Breast epithelium (tissue), 3 donors: ENCODE data around the gene ATP9A.

Experiments used
- POLR2A ChIP-seq: fragments of 450-650 bp; IDR thresholded peaks from one replicate; pipeline ENCODE4 v1.6.1; 2016; ENCODE audit warnings: antibody characterized with exemption, mild to moderate bottlenecking, moderate library complexity
- TF ChIP-seq, protein P1 (sequence below), 3 donors: fragments of 450-650 bp; IDR thresholded peaks; one replicate each; pipeline ENCODE4 v1.5.1; 2016 to 2017; ENCODE audit warnings: antibody characterized with exemption in 3 of 3, mild to moderate bottlenecking in 3 of 3, moderate library complexity in 3 of 3

DNA sequence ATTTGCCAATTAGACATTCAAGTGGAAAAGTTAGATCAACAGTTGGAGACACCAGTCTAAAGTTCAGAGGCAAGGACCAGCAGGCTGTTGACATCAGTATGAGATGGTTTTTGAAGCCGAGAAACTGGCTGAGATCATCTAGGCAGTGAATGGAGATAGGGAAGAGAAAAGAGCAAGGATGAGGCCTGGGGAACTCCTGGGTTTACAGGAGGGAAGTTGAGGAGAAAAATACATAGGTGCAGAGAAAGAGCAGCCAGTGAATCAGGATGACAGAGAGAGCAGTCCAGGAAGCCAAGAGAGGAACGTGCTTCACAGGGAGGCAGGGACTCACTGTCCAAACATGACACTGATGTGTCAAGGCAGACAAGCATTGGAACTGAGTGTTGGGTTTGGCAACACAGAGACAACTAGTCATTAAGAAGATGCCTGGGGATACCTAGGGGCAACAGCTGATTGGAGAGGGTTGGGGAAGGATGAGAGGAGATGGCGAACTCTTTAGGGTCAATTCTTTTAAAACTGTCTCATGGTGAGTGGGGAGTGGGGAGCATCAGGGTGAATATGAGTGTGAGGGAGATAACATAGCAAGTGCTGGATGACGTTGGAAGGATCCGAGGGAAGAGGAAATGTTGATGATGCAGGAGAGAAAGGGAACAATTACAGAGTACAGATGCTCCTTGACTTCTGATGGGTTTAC, 47.3 kb upstream of the ATP9A start:
- TF ChIP-seq, protein P1, sequence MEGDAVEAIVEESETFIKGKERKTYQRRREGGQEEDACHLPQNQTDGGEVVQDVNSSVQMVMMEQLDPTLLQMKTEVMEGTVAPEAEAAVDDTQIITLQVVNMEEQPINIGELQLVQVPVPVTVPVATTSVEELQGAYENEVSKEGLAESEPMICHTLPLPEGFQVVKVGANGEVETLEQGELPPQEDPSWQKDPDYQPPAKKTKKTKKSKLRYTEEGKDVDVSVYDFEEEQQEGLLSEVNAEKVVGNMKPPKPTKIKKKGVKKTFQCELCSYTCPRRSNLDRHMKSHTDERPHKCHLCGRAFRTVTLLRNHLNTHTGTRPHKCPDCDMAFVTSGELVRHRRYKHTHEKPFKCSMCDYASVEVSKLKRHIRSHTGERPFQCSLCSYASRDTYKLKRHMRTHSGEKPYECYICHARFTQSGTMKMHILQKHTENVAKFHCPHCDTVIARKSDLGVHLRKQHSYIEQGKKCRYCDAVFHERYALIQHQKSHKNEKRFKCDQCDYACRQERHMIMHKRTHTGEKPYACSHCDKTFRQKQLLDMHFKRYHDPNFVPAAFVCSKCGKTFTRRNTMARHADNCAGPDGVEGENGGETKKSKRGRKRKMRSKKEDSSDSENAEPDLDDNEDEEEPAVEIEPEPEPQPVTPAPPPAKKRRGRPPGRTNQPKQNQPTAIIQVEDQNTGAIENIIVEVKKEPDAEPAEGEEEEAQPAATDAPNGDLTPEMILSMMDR (IDR thresholded peaks at IDR 0.05): no peak
- TF ChIP-seq POLR2A: no peak
